HFFc6 (cell line): ENCODE data around the gene PRKCD. TPM values are rescaled to one million over a fixed set of nuclear protein-coding genes. Genes with fewer than 3 reads are reported as not detected.

Experiments used
- DNase-seq: peaks from one replicate; pipeline ENCODE4 v3.0.0-alpha.2; 2018
- H3K27ac Mint-ChIP-seq: 2 replicates; pipeline ENCODE4 v1.8.0; 2020; ENCODE audit warnings: mild to moderate bottlenecking, mixed read lengths
- H3K27me3 Mint-ChIP-seq: 2 replicates; pipeline ENCODE4 v1.8.0; 2021; ENCODE audit warnings: mild to moderate bottlenecking, moderate library complexity, mixed read lengths; ENCODE audit not compliant: insufficient read depth
- H3K36me3 Mint-ChIP-seq: 2 replicates; pipeline ENCODE4 v1.8.0; 2021; ENCODE audit warnings: low read depth, mixed read lengths
- H3K4me1 Mint-ChIP-seq: 2 replicates; pipeline ENCODE4 v1.8.0; 2020; ENCODE audit warnings: low read depth, mixed read lengths
- H3K4me3 Mint-ChIP-seq: 2 replicates; pipeline ENCODE4 v1.8.0; 2020; ENCODE audit warnings: mild to moderate bottlenecking, moderate library complexity, mixed read lengths
- H3K9me3 Mint-ChIP-seq: 2 replicates; pipeline ENCODE4 v1.8.0; 2020; ENCODE audit warnings: mild to moderate bottlenecking, mixed read lengths
- CTCF ChIP-seq: fragments of 200-600 bp; sonication (generic); IDR thresholded peaks from 2 replicates; pipeline ENCODE4 v1.5.0; 2021; ENCODE audit warnings: antibody characterized with exemption, mild to moderate bottlenecking
- total RNA-seq, 6 experiments: library from RNA; stranded (reverse); fragmentation: NEBNext Ultra II Directional; extraction: Animal tissue kit (Norgen Biotek cat#: 25700); gene quantifications; 2 replicates in 1 of 6; 3 replicates in 5 of 6; pipeline ENCODE4 v1.2.3, GENCODE V29; 2021

The PRKCD gene
- total RNA-seq, 6 experiments from 2014 or later = 15.5 to 21.9 (median 20.0) TPM

GRCh38 chr3:53123953-53124352 is 37.1 kb upstream of the PRKCD start:
- no peaks in the 10 kb centered on the region for H3K9me3 Mint-ChIP-seq
- H3K27me3 Mint-ChIP-seq = no peaks in the 10 kb centered on the region; the same call in none of the 2 replicates
- TF ChIP-seq CTCF = no peak
- no peaks in the 10 kb centered on the region for H3K4me1 Mint-ChIP-seq
- H3K27ac Mint-ChIP-seq = no peak overlapping the region
- DNase-seq = no peak
- H3K4me3 Mint-ChIP-seq = no peak overlapping the region
- peaks cover 29% of the 10 kb centered on the region; the same call in 1 of the 2 replicates for H3K36me3 Mint-ChIP-seq

- DNase-seq = no peak
- H3K4me3 Mint-ChIP-seq = no peak overlapping the region
- no peaks in the 10 kb centered on the region for H3K9me3 Mint-ChIP-seq
- H3K27me3 Mint-ChIP-seq = peaks cover 2% of the 10 kb centered on the region; the same call in 1 of the 2 replicates
- TF ChIP-seq CTCF = no peak
- peaks cover 29% of the 10 kb centered on the region; the same call in 1 of the 2 replicates for H3K36me3 Mint-ChIP-seq
- H3K27ac Mint-ChIP-seq = no peak overlapping the region
- H3K4me1 Mint-ChIP-seq = peaks cover 18% of the 10 kb centered on the region
Measured at GRCh38 chr3:53126601-53127000, 34.4 kb upstream of the PRKCD start.

DNA sequence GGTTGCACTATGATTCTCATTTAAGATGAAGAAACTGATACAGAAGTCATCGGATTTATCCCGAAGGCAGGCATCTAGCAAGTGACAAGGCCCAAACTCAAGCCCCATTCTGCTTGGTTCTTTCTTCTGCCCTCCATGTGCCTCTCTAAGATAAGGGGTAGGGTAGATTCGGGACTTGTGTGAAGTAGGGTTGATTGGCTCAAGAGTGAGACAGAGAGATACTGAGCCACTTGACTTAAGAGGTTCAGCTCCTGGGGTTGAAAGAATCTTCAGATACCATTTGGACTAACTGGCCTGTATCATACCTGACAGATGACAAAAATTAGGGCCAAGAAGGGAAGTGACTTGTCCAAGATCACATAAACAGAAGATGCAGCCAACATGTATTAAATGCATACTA is 31.7 kb upstream of the PRKCD start:
- H3K36me3 Mint-ChIP-seq = peaks cover 8% of the 10 kb centered on the region; the same call in 1 of the 2 replicates
- peaks cover 28% of the 10 kb centered on the region for H3K4me1 Mint-ChIP-seq
- H3K9me3 Mint-ChIP-seq = no peaks in the 10 kb centered on the region
- H3K27ac Mint-ChIP-seq = peak overlapping the region; percentile 97
- TF ChIP-seq CTCF = no peak
- H3K27me3 Mint-ChIP-seq = peaks cover 2% of the 10 kb centered on the region; the same call in 1 of the 2 replicates
- DNase-seq = no peak
- peak overlapping the region; percentile 93 for H3K4me3 Mint-ChIP-seq

- H3K27ac Mint-ChIP-seq = peak within 1 kb of the TSS; percentile 97
- H3K9me3 Mint-ChIP-seq = no peaks in the 10 kb centered on the region
- peak; percentile 44; the same call in 1 of the 2 replicates for TF ChIP-seq CTCF
- H3K4me1 Mint-ChIP-seq = peaks cover 28% of the 10 kb centered on the region
- peak within 1 kb of the TSS; percentile 93 for H3K4me3 Mint-ChIP-seq
- peaks cover 2% of the 10 kb centered on the region; the same call in 1 of the 2 replicates for H3K27me3 Mint-ChIP-seq
- no peaks in the 10 kb centered on the region for H3K36me3 Mint-ChIP-seq
- DNase-seq = peak; percentile 92
Measured at GRCh38 chr3:53130179-53131061, 30.6 kb upstream of the PRKCD start, which contains the start of gene RFT1. Gene RFT1, minus strand, starts transcription at chr3:53130435. Its CDS starts 35 bp downstream, at chr3:53130400.

- DNase-seq = no peak
- TF ChIP-seq CTCF = no peak
- peak overlapping the region; percentile 93 for H3K4me3 Mint-ChIP-seq
Measured at GRCh38 chr3:53131096-53131495, 29.9 kb upstream of the PRKCD start.

More at GRCh38 chr3:53131096-53131495, 29.9 kb upstream of the PRKCD start:
- peak overlapping the region; percentile 97 for H3K27ac Mint-ChIP-seq
- H3K4me1 Mint-ChIP-seq = peaks cover 28% of the 10 kb centered on the region
- H3K36me3 Mint-ChIP-seq = no peaks in the 10 kb centered on the region
- peaks cover 2% of the 10 kb centered on the region; the same call in 1 of the 2 replicates for H3K27me3 Mint-ChIP-seq
- H3K9me3 Mint-ChIP-seq = no peaks in the 10 kb centered on the region
